Activated naive CD8-positive, alpha-beta T cell treated with anti-CD3 and anti-CD28 coated beads, Interleukin-2, amount 50 U/mL, for 16 hours (primary cell): ENCODE measurements around the gene TNIK.
"Not testable (repeated sequence)": the region's sequence is repeated elsewhere in the genome, so short reads cannot be mapped to it uniquely, and the experiment has no call there.

ENCODE experiments used
- DNase-seq: peaks from one replicate; pipeline ENCODE4 v3.0.0-alpha.2; 2020; ENCODE audit warnings: low read depth, low spot score

Gene TNIK

GRCh38 chr3:171446301-171446700, 13.9 kb downstream of the TNIK start:
- no peak for DNase-seq

DNA sequence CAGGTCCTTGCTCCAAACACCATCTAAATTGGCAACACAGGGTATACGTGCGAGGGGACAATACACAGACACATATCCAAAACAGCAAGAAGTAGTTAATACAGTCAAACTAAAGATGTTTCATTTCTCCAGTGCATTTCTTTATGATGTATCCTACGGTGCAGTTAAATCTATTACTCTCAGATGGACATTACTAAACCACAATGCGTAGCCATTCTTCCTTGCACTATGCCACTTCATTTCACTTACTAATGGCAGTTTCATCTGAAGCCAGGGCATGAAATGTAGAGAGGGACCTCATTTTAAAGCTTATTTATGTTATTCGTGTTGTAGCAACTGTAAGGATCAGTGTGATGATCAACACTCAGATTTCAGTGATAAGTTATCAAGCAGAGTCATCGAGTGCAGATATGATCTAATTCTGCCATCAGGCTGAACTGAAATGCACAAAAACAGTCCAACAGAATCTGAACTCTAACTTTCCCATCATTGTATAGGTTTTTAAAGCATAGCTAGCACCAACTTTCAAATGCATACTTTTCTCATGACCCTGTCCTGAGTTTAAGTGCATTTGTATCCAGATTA, 14.5 kb downstream of the TNIK start:
- DNase-seq = no peak

GRCh38 chr3:171444001-171444690, 16.1 kb downstream of the TNIK start:
- no peak for DNase-seq

GRCh38 chr3:171443211-171443957, 16.8 kb downstream of the TNIK start:
- no peak for DNase-seq

DNA sequence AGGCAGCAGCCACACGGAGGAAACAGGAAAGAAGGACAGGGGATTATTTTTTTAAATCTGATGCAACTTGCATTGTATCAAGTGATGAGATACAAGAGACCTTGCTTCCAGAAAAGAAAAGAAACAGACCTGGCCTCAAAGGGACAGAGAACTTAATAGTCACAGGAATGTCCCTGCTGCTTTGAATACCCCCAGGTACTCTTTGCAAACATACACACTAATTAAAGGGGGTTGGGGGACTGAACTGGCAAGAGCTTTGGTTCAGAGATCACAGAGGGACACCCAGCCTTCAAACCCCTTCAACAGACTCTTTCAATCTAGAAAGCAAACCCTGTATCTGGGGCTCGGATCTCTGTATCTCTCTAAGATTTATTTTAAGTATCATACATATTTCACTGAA, 18.0 kb downstream of the TNIK start:
- DNase-seq = no peak

GRCh38 chr3:171441381-171441780, 18.8 kb downstream of the TNIK start:
- DNase-seq = no peak

DNA sequence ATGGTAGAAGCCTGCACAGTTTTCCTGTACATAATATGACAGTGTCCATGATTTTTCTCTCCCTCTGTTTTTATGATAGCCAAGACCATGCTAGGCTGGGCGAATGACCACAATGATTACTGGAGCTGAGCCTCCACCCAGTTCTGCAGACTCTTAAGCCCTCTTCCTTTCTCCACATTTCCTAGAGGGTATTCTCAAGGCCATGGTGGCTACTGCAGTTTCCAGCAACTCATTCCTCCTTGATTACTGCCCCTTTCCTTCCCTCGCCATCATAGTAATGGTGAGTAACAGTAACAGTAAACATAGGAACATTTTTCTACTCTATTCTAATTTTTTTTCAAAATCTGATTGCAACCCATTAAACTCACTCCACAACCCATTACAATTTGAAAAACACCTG, 20.2 kb downstream of the TNIK start:
- no peak for DNase-seq

GRCh38 chr3:171437115-171437756, 23.0 kb downstream of the TNIK start:
- DNase-seq = no peak

- DNase-seq = no peak
Measured at GRCh38 chr3:171436380-171436779, 23.8 kb downstream of the TNIK start.

DNA sequence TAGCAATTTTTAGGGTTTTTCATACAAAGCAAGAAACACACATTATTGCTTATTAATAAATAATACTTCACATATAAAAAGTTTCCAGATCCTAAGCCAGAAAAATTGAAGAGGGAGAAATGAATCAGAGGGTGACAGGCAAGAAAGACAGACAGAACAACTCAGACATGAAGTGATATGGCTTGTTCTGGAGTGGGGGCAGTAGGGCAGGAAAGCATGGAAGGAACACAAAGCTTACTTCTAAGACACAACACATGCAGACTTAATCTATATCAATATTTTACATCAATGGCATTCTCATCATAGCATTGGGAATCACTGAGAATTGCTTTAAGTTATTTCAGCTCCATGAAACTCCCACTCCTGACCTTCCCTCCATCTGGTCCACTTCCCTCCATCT, 24.4 kb downstream of the TNIK start:
- no peak for DNase-seq

- DNase-seq = no peak
Measured at GRCh38 chr3:171435143-171435542, 25.1 kb downstream of the TNIK start.

- DNase-seq = no peak
Measured at GRCh38 chr3:171432548-171432947, 27.7 kb downstream of the TNIK start.

- no peak for DNase-seq
Measured at GRCh38 chr3:171431550-171431949, 28.7 kb downstream of the TNIK start.

DNA sequence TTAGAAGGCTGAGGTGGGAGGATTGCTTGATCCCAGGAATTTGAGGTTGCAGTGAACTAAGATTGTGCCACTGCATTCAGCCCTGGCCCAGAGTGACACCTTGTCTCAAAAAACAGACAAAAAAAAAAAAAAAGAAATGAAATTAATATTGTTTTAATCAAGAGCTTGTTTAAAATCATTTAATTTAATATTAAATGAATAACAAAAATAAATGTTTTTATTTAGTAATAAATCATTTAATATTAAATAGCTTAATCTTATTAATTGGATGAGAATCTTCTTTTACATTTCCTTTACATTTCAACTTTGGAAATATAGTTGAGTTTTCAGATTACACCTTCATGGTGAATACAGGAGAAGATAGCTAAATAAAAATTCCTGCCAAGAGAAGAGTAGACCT, 29.7 kb downstream of the TNIK start:
- DNase-seq = no peak

DNA sequence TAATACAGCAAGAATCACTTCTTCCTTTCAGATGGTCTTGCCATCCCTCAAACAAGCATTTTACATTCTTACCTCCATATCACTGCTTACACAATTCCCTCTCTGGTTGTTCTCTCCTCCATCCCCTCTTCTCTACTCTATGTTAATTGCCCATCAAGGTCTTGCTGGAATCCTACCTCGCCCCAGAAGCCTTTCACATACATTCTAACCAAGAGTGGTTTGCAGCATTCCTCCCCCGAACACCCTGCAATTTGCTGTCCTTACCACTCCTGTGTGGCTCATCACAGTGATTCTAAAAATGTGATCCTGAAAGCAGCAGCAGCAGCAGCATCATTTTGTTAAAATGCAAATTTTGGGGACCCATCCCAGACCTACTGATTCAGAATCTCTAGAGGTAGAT, 30.6 kb downstream of the TNIK start:
- no peak for DNase-seq

DNA sequence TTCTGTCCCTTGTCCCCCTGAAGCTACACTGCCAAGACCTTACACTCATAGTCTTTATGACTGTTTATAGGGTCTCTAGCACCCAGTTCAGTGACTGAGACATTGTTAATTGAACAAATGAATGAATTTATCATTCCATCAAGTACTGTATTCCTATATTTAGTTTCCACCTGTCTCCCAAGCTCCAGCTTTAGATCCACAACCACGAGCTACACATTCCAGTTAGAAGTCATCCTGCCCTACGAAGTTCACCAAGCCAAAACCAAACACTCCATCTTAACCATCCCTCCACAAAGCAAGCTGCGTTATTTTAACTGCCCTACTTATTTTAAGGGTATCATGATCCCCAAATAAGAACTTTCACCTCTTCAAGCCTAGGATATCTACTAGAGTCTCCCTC, 31.3 kb downstream of the TNIK start:
- DNase-seq = no peak

DNA sequence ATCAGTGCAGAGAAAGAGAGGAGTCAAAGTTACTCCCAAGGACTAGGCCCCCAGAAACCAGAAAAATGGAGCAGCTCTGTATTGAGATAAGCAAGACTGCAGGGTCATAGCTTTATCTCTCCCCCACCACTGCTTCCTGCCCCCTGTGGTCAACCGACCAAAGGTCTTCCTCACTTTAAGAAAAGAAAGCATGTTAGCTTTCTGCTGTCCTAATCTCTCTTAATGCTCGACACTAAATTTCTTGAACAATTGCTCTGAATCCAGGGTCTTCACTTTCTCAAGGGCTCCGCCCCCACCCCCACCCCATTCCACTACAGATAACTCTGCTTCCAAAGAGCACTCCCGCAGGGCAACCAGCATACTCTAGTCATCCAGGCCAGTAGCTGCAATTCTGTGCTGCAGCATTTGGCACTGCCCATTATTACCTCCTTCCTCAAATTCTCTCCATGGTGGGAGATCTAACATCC, 31.9 kb downstream of the TNIK start:
- no peak for DNase-seq

- DNase-seq = no peak
Measured at GRCh38 chr3:171427771-171428320, 32.4 kb downstream of the TNIK start.

DNA sequence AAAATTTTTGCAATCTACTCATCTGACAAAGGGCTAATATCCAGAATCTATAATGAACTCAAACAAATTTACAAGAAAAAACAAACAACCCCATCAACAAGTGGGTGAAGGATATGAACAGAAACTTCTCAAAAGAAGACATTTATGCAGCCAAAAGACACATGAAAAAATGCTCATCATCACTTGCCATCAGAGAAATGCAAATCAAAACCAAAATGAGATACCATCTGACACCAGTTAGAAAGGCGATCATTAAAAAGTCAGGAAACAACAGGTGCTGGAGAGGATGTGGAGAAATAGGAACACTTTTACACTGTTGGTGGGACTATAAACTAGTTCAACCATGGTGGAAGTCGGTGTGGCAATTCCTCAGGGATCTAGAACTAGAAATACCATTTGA, 36.1 kb downstream of the TNIK start:
- DNase-seq = not testable (repeated sequence)

- DNase-seq = not testable (repeated sequence)
Measured at GRCh38 chr3:171422855-171423254, 37.4 kb downstream of the TNIK start.

- no peak for DNase-seq
Measured at GRCh38 chr3:171420667-171421066, 39.5 kb downstream of the TNIK start.

DNA sequence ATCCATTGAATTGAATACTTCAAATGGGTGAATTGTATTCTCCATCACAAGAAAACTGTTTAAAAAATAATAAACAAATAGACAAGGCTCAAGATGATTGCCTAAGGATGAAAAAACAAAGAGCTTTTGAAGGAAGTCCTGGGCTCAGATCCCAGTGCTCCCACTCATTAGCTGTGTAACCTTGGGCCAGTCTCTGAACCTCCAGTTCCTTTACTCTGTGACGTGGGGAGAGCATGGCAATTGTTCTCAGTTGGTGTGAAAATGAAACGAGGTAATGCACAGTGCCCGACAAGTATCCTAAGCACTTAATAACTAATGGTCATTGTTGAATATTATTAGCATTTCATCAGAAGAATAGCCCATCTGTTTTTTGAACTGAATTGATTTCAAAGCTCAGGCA, 40.7 kb downstream of the TNIK start:
- no peak for DNase-seq
